Activated CD4-positive, alpha-beta memory T cell treated with anti-CD3 and anti-CD28 coated beads for 36 hours (primary cell): ENCODE results near the gene CALN1. TPM values are rescaled to one million over a fixed set of nuclear protein-coding genes. Genes with fewer than 3 reads are reported as not detected.

Source experiments
- CTCF ChIA-PET: fragments of 350-600 bp; sonication (Branson Sonifier 250); formaldehyde crosslinking; loops from one replicate; lab custom pipeline; 2021; ENCODE audit warnings: antibody characterized with exemption, inconsistent platforms; lab: Charles Lee
- POLR2A ChIA-PET: fragments of 350-600 bp; sonication (Branson Sonifier 250); formaldehyde crosslinking; loops from one replicate; lab custom pipeline; 2021; ENCODE audit warnings: antibody characterized with exemption; lab: Charles Lee
- DNase-seq: peaks from one replicate; pipeline ENCODE4 v3.0.0-alpha.2; 2020
- H3K27ac Mint-ChIP-seq: one replicate; pipeline ENCODE4 v1.8.0; 2021; ENCODE audit warnings: mixed read lengths
- H3K27me3 Mint-ChIP-seq: one replicate; pipeline ENCODE4 v1.8.0; 2021; ENCODE audit warnings: mixed read lengths
- H3K36me3 Mint-ChIP-seq: one replicate; pipeline ENCODE4 v1.8.0; 2021; ENCODE audit warnings: mixed read lengths
- H3K4me1 Mint-ChIP-seq: one replicate; pipeline ENCODE4 v1.8.0; 2021; ENCODE audit warnings: low read depth, mixed read lengths
- H3K4me3 Mint-ChIP-seq: one replicate; pipeline ENCODE4 v1.8.0; 2021; ENCODE audit warnings: mild to moderate bottlenecking, mixed read lengths
- H3K9me3 Mint-ChIP-seq: one replicate; pipeline ENCODE4 v1.8.0; 2021; ENCODE audit warnings: mixed read lengths
- intact Hi-C: fragments of 100-400 bp; cut with micrococcal nuclease; formaldehyde crosslinking; loops from one replicate; pipeline ENCODE4 v1.15.1; 2023
- total RNA-seq, 2 experiments: library from RNA; stranded (reverse); gene quantifications; one replicate each; pipeline ENCODE4 v1.2.3, GENCODE V29; 2021

The CALN1 gene
- total RNA-seq, 2 experiments from 2014 or later, result not detected

- DNase-seq, result no peak
- CTCF ChIA-PET, result no interaction called here
- Mint-ChIP-seq H3K4me1 (no peaks in the 10 kb centered on the region), H3K27me3 (no peaks in the 10 kb centered on the region), H3K4me3 (no peak overlapping the region), H3K36me3 (no peaks in the 10 kb centered on the region), H3K9me3 (no peaks in the 10 kb centered on the region), H3K27ac (no peak overlapping the region)
- POLR2A ChIA-PET, result no interaction called here
- intact Hi-C loops, result no loop called here
Observed at GRCh38 chr7:71996141-71996540, 416.0 kb downstream of the CALN1 start.

- POLR2A ChIA-PET, result no interaction called here
- DNase-seq, result no peak
- H3K4me3 Mint-ChIP-seq, result no peak overlapping the region
- H3K9me3 Mint-ChIP-seq, result no peaks in the 10 kb centered on the region
- H3K27ac Mint-ChIP-seq, result no peak overlapping the region
- intact Hi-C loops, result no loop called here
- no peaks in the 10 kb centered on the region for H3K36me3 Mint-ChIP-seq
- no peaks in the 10 kb centered on the region for H3K27me3 Mint-ChIP-seq
- H3K4me1 Mint-ChIP-seq, result no peaks in the 10 kb centered on the region
- CTCF ChIA-PET, result no interaction called here
Observed at GRCh38 chr7:71995111-71995510, 417.0 kb downstream of the CALN1 start.

GRCh38 chr7:71991586-71991985 lies 420.6 kb downstream of the CALN1 start:
- ChIA-PET POLR2A (no interaction called here), CTCF (no interaction called here)
- Mint-ChIP-seq H3K4me1 (no peaks in the 10 kb centered on the region), H3K27ac (no peak overlapping the region), H3K9me3 (peaks cover 4% of the 10 kb centered on the region), H3K36me3 (no peaks in the 10 kb centered on the region), H3K27me3 (no peaks in the 10 kb centered on the region), H3K4me3 (no peak overlapping the region)
- DNase-seq, result no peak
- intact Hi-C loops, result no loop called here

- POLR2A ChIA-PET, result no interaction called here
- intact Hi-C loops, result no loop called here
Observed at GRCh38 chr7:71990138-71990462, 422.0 kb downstream of the CALN1 start.

GRCh38 chr7:71988201-71988600 lies 423.9 kb downstream of the CALN1 start:
- no peaks in the 10 kb centered on the region for H3K4me1 Mint-ChIP-seq
- intact Hi-C loops, result no loop called here
- no peak overlapping the region for H3K4me3 Mint-ChIP-seq
- POLR2A ChIA-PET, result no interaction called here
- no peaks in the 10 kb centered on the region for H3K27me3 Mint-ChIP-seq
- DNase-seq, result no peak
- peaks cover 5% of the 10 kb centered on the region for H3K9me3 Mint-ChIP-seq
- CTCF ChIA-PET, result no interaction called here
- H3K27ac Mint-ChIP-seq, result no peak overlapping the region
- no peaks in the 10 kb centered on the region for H3K36me3 Mint-ChIP-seq

More at GRCh38 chr7:71990138-71990462, 422.0 kb downstream of the CALN1 start:
- Mint-ChIP-seq H3K27ac (no peak overlapping the region), H3K36me3 (no peaks in the 10 kb centered on the region), H3K4me3 (no peak overlapping the region), H3K27me3 (no peaks in the 10 kb centered on the region), H3K9me3 (peaks cover 4% of the 10 kb centered on the region), H3K4me1 (no peaks in the 10 kb centered on the region)
- CTCF ChIA-PET, result no interaction called here
- no peak for DNase-seq

GRCh38 chr7:71987200-71987767 lies 424.9 kb downstream of the CALN1 start:
- Mint-ChIP-seq H3K36me3 (no peaks in the 10 kb centered on the region), H3K27me3 (no peaks in the 10 kb centered on the region), H3K4me1 (no peaks in the 10 kb centered on the region), H3K27ac (no peak overlapping the region), H3K4me3 (no peak overlapping the region), H3K9me3 (peaks cover 8% of the 10 kb centered on the region)
- CTCF ChIA-PET, result no interaction called here
- no peak for DNase-seq
- intact Hi-C loops, result no loop called here
- POLR2A ChIA-PET, result no interaction called here

- intact Hi-C loops, result no loop called here
- CTCF ChIA-PET, result no interaction called here
- no peak for DNase-seq
- POLR2A ChIA-PET, result no interaction called here
- Mint-ChIP-seq H3K4me3 (no peak overlapping the region), H3K36me3 (no peaks in the 10 kb centered on the region), H3K9me3 (peaks cover 5% of the 10 kb centered on the region), H3K4me1 (no peaks in the 10 kb centered on the region), H3K27me3 (no peaks in the 10 kb centered on the region), H3K27ac (no peak overlapping the region)
Observed at GRCh38 chr7:71984348-71984747, 427.8 kb downstream of the CALN1 start.

GRCh38 chr7:71982851-71983250 lies 429.3 kb downstream of the CALN1 start:
- H3K9me3 Mint-ChIP-seq, result peaks cover 11% of the 10 kb centered on the region
- H3K27ac Mint-ChIP-seq, result no peak overlapping the region
- H3K4me3 Mint-ChIP-seq, result no peak overlapping the region
- POLR2A ChIA-PET, result no interaction called here
- H3K27me3 Mint-ChIP-seq, result no peaks in the 10 kb centered on the region
- no peaks in the 10 kb centered on the region for H3K36me3 Mint-ChIP-seq
- intact Hi-C loops, result no loop called here
- no peak for DNase-seq
- H3K4me1 Mint-ChIP-seq, result no peaks in the 10 kb centered on the region
- CTCF ChIA-PET, result no interaction called here

- no peak overlapping the region for H3K27ac Mint-ChIP-seq
- intact Hi-C loops, result no loop called here
- DNase-seq, result no peak
Observed at GRCh38 chr7:71976645-71977044, 435.5 kb downstream of the CALN1 start.

GRCh38 chr7:71974611-71975010 lies 437.5 kb downstream of the CALN1 start:
- intact Hi-C loops, result no loop called here
- peaks cover 7% of the 10 kb centered on the region for H3K9me3 Mint-ChIP-seq
- ChIA-PET CTCF (no interaction called here), POLR2A (no interaction called here)
- no peaks in the 10 kb centered on the region for H3K4me1 Mint-ChIP-seq
- H3K27me3 Mint-ChIP-seq, result no peaks in the 10 kb centered on the region
- H3K36me3 Mint-ChIP-seq, result no peaks in the 10 kb centered on the region
- H3K27ac Mint-ChIP-seq, result no peak overlapping the region
- H3K4me3 Mint-ChIP-seq, result no peak overlapping the region
- no peak for DNase-seq

More at GRCh38 chr7:71976645-71977044, 435.5 kb downstream of the CALN1 start:
- Mint-ChIP-seq H3K9me3 (peaks cover 7% of the 10 kb centered on the region), H3K36me3 (no peaks in the 10 kb centered on the region), H3K4me1 (no peaks in the 10 kb centered on the region), H3K4me3 (no peak overlapping the region), H3K27me3 (no peaks in the 10 kb centered on the region)
- ChIA-PET POLR2A (no interaction called here), CTCF (no interaction called here)

GRCh38 chr7:71972534-71972933 lies 439.6 kb downstream of the CALN1 start:
- Mint-ChIP-seq H3K4me3 (no peak overlapping the region), H3K27me3 (no peaks in the 10 kb centered on the region), H3K27ac (no peak overlapping the region), H3K9me3 (no peaks in the 10 kb centered on the region), H3K36me3 (no peaks in the 10 kb centered on the region), H3K4me1 (no peaks in the 10 kb centered on the region)
- intact Hi-C loops, result no loop called here
- no peak for DNase-seq
- ChIA-PET CTCF (no interaction called here), POLR2A (no interaction called here)

- ChIA-PET CTCF (interaction anchor here (0.7 kb wide), 1 partner anchor 638 kb away, joined by 3 read pairs; no protein-coding TSS in a partner anchor), POLR2A (no interaction called here)
- Mint-ChIP-seq H3K4me3 (no peak overlapping the region), H3K9me3 (peaks cover 2% of the 10 kb centered on the region), H3K27me3 (no peaks in the 10 kb centered on the region), H3K4me1 (no peaks in the 10 kb centered on the region), H3K27ac (no peak overlapping the region), H3K36me3 (no peaks in the 10 kb centered on the region)
- no peak for DNase-seq
- intact Hi-C loops, result no loop called here
Observed at GRCh38 chr7:71970725-71971124, 441.4 kb downstream of the CALN1 start.

- no peak for DNase-seq
- intact Hi-C loops, result no loop called here
- H3K27ac Mint-ChIP-seq, result no peak overlapping the region
- ChIA-PET CTCF (no interaction called here), POLR2A (no interaction called here)
- no peak overlapping the region for H3K4me3 Mint-ChIP-seq
- peaks cover 16% of the 10 kb centered on the region for H3K9me3 Mint-ChIP-seq
- H3K4me1 Mint-ChIP-seq, result no peaks in the 10 kb centered on the region
- H3K36me3 Mint-ChIP-seq, result no peaks in the 10 kb centered on the region
- no peaks in the 10 kb centered on the region for H3K27me3 Mint-ChIP-seq
Observed at GRCh38 chr7:71962636-71963035, 449.5 kb downstream of the CALN1 start.
